Activated CD4-positive, alpha-beta T cell treated with anti-CD3 and anti-CD28 coated beads for 48 hours (primary cell): ENCODE results near the gene ACMSD.

Experiments used
- DNase-seq: peaks from one replicate; pipeline ENCODE4 v3.0.0-alpha.2; 2020

The ACMSD gene

DNA sequence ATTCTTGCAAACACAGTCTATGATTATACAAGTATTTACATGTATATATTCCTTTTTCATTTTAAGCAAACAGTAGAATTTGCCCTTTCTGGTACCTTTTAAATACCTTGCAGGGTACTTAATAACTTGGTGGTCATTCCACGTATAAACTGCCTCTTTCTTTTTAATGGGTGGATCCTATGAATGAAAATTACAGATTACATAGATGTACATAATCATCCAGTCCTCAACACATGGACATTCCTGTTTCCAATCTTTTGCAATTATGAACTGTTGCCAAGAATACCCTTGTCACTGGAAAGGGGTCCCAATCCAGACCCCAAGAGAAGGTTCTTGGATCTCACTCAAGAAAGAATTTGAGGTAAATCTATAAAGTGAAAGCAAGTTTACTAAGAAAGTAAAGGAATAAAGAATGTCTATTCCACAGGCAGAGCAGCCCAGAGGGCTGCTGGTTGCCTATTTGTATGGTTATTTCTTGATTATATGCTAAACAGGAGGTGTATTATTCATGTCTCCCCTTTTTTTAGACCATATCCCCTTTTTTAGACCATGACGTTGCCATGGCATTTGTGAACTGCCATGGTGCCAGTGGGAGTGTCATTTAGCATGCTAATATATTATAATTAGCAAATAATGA, 72.5 kb downstream of the ACMSD start:
- DNase-seq, result no peak

DNA sequence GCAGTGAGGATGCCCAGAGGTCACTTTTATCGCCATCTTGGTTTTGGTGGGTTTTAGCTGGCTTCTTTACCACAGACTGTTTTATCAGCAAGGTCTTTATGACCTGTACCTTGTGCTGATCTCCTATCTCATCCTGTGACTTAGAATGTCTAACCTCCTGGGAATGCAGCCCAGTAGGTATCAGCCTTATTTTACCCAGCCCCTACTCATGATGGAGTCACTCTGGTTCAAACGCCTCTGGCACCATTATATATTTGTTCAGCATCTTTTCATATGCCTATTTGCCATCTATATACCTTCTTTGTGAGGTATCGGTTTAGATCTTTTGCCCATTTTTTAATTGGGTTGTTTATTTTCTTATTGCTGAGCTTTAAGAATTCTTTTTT, 73.0 kb downstream of the ACMSD start:
- no peak for DNase-seq

GRCh38 chr2:134912361-134912760, 73.9 kb downstream of the ACMSD start:
- no peak for DNase-seq

GRCh38 chr2:134917360-134917865, 79.0 kb downstream of the ACMSD start:
- peak; percentile 24 for DNase-seq

- DNase-seq, result peak; percentile 93
These were observed 79.6 kb downstream of the ACMSD start for GRCh38 chr2:134917888-134918525.

- peak; percentile 100 for DNase-seq
These were observed 80.3 kb downstream of the ACMSD start, which contains the start of gene CCNT2 for GRCh38 chr2:134918526-134919340. Gene CCNT2 (plus strand): TSS chr2:134918822. CDS start chr2:134918855, 33 bp downstream.

DNA sequence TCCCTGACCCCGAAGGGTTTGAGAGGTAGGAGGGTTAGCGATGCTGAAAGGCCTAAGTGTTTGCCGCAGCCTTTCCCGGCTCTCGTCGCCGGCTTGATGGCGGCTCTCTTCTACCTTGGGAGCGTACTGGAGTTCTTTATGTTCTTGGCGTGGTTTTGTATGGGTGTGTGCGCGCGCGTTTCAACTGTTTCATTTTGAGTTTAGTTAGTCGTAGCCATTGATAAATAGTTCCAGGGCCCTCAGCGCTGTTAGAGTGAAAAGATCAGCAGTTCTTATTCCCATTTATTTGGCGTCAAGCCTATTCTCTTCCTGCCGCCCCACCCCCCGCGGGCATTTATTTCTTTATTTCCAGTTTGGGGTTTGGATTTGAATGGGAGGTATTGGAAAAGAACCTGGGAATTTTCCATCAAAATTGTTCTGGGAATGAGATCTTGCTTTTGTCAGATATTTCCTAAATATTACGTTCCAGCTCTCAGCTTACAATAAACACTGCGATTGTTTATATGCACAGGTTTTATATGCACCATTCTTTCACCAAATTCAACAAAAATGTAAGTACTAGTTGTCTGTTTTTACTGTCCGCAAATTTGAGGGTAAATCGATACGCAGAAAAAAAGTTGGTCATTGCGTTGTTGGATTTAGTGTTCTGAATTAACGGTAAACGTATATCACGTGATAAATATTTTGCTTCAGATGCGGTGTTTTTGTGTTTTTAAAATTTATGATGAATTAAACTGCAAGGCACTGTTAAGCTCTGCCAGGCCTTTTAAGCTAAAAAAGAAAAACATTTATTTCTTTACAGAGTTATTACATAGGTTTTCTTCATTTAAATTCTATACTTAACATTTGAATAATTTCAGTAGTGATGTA, 81.2 kb downstream of the ACMSD start:
- peak; percentile 74 for DNase-seq

- no peak for DNase-seq
These were observed 86.5 kb downstream of the ACMSD start for GRCh38 chr2:134924912-134925311.

DNA sequence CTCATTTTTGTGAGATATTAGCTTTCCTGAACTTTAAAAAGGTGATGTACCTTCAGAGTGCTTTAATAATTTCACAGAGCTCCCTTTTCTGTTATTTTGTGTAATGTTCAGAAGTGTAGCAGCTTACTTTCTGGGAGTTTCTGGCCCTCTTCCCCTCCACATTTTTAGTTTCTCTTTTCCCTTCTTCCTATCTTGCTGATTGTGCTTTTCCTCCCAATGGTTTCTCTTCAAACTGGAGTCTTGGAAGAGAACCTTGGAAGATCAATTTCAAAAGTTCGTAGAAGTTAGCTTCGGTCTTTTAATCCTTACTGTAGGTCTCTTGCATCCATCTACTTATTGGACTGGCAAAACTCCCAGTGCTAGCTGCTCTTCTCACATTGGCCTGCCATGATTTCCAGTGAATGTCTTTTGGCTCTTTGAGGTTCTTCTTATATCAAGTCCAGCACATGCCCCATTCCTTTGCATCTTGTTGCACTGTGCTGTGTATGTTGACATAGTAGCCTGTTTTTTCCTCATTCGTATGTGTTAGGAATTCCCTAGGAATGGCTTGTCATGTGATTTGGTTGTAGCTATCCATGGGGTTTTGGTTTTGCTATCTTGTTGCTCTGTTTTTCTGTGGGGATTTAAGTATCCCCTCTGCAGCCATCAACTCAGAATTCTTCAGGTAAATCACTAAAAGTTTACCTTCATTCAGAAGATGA, 88.0 kb downstream of the ACMSD start:
- DNase-seq, result no peak

GRCh38 chr2:134927195-134927594, 88.8 kb downstream of the ACMSD start:
- DNase-seq, result no peak

GRCh38 chr2:134932864-134933526, 94.6 kb downstream of the ACMSD start:
- DNase-seq, result no peak

DNA sequence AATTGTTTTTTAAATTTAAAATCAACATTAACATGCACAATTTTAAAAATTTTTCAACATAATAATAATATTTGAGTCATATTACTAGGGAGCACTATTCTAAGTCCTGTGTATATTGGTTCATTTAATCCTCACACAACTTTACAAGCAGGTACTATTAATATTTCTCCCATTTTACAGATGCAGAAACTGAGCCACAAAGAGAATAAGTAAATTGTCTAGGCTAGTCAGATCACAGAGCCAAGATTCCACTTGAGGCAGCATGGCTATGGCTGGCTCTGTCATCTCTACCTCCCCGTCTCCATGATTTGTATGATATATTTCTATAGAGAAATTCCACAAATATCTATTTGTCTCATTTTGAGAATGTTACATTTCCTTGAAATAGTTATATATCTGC, 95.3 kb downstream of the ACMSD start:
- DNase-seq, result no peak

- no peak for DNase-seq
These were observed 95.7 kb downstream of the ACMSD start for GRCh38 chr2:134934150-134934549.

DNA sequence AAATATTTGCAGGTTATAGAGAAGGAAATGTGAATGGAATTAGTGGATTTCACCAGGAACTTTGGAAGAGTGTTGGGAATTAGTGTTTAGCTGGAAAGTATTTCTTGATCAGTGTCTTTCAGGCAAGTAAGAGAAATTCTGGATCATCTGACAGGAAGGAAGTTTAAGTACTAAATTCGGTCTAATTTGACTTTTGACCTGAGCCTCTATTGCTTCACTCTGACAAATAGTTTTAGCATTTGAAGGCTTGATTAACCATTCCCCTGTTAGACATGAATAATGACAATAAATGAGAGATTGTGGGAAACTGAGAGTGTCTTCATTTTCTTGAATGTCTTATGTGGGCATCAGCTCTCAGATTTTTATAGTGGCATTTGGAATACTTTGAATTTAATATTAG, 96.2 kb downstream of the ACMSD start:
- no peak for DNase-seq

DNA sequence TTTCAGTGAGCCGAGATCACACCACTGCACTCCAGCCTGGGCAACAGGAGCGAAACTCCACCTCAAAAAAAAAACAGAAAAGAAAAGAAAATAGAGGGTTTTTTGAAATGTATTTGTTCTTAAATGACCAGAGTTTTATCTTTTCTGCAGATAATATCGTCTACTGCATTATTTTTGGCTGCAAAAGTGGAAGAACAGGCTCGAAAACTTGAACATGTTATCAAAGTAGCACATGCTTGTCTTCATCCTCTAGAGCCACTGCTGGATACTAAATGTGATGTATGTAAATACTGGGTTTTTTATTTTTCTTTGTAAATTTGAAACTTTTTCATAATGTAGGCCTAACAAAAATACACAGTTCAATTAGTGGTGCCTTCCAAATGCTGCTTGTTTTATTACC, 98.3 kb downstream of the ACMSD start:
- DNase-seq, result no peak

DNA sequence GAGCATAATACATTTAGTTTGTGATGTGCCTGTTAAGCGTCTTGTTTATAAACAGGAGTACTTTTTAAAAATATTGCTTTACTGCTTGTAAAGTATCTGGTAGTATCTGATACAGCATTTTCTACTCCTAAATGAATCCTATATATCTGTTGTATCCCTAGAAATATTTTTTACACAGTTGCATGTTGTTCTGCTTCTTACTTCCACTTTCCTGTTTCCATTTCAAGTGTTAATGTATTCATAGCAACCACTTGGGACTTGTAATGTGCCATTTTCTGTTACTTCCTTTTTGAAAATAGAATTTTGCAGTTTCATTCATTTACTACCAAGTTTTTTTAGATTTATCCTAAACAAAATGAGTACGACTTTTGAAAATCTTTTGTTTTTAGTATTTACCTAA, 105.1 kb downstream of the ACMSD start:
- DNase-seq, result no peak

- DNase-seq, result no peak
These were observed 106.6 kb downstream of the ACMSD start for GRCh38 chr2:134944975-134945374.

DNA sequence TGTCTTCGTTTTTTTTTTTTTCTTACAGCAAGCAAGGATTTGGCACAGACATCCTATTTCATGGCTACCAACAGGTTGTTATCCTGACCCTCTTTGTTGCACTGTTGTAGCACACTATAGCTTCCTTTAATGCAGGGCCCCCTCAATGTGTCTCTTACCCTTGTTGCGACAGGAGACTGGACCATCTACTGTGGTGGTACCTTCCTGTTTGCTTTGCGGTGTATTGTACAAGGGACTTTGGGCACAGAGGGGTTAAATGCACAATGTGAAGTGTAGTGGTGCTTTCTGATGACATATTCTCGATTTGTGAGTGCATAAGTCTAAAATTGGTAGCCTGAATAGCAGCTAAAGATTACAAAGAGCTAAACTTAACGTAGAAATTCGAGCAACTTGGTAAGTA, 107.7 kb downstream of the ACMSD start:
- DNase-seq, result no peak

GRCh38 chr2:134949981-134950708, 111.7 kb downstream of the ACMSD start:
- no peak for DNase-seq

DNA sequence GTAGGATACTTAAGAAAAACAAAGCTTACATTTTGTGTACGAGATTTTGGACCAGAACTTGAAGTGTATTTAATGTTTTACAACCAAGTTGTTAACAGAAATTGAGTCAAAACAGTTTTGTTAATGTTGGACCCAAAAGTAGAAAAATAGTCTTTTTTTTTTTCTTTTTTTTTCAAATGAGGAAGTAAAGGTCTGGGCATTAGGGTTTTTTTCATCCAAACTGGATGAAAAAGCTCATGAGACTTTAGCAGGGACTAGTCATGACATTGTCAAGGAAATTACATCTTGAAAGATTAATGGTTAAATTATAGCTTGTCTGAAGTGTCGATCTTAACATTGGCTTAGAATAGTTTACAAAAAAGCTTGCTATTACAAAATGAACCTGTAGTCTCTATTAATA, 112.5 kb downstream of the ACMSD start:
- DNase-seq, result no peak
